Muscle of back (tissue), 11 donors: ENCODE measurements around the gene NEURL1B. TPM values are rescaled to one million over a fixed set of nuclear protein-coding genes. Genes with fewer than 3 reads are reported as not detected.

Experiments
- DNase-seq, 3 donors: peaks; one replicate each; pipeline versions ENCODE4 v3.0.0 to v3.0.0-alpha.2; 2013
- polyA plus RNA-seq, 10 donors: library from polyadenylated mRNA; unstranded; fragments of 120-200 nt; gene quantifications; one replicate each; pipeline ENCODE4 v1.2.1, GENCODE V29; 2013; ENCODE audit not compliant: insufficient read length in 10 of 10

NEURL1B gene
- polyA plus RNA-seq, 10 donors: 27.5 to 48.7 (median 36.9) TPM

DNA sequence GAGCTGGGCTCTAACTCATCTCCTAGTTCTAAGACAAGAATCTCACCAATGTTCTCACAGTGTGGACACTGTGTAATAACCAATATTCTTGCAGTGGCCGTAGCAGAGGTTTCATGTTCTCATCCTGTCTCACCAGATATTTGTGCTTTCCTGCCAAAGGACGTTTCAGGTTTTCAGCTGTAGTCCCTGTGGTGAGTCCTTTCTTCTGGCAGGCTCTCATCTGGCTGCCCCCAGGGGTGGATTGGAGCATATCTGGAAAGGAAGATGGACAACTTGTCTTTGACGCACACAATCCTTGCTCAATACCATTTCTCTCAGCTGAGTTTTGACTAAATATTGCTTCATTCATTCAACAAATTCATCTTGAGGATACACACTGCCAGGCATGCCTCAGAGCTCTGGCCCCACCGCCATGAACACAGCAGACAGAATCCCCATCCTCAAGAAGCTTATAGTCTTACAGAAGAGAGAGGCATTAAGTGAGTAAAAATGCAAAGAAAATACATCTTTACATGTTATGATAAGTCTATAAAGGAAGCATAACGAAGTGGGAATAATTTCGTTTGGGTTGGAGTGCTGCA lies 33.8 kb upstream of the NEURL1B start:
- no peak for DNase-seq

DNA sequence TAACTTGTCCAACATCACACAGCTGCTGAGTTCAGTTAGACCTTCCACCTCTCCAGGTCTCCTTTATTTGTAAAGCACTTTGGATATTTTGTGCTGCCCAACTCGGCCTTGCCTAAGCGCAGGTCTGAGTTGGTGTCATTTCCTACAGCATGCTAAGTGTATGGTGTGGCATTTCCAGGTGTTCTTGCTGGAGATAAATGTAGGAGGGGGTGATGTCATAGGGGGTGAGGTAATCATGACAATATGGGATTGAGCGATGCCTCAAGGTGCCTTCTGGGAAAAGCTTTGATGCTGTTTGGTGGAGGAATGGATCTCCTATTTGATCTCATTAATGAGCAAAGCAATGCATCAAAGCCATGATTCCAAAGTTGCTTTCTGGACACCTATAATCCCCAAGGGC lies 32.3 kb upstream of the NEURL1B start:
- DNase-seq: no peak

DNA sequence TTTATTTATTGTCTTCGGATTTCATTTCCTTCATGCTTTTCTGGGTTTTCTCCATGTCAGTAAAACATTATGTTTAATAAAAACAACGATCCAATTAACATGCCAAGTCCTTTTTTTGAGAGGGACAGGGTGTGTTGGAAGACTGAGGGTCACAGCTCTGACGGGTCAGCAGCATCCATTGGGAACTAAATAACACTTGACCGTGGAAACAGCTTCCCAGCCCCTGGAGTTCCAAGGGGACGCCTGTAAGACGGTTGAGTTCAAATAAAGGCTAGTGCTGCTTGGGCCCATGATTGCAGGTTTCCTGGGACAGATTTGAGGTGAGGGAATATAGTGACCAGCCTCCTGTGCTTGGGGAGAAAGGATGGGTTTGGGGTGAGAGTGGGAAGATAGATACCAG lies 30.4 kb upstream of the NEURL1B start:
- DNase-seq: no peak

DNA sequence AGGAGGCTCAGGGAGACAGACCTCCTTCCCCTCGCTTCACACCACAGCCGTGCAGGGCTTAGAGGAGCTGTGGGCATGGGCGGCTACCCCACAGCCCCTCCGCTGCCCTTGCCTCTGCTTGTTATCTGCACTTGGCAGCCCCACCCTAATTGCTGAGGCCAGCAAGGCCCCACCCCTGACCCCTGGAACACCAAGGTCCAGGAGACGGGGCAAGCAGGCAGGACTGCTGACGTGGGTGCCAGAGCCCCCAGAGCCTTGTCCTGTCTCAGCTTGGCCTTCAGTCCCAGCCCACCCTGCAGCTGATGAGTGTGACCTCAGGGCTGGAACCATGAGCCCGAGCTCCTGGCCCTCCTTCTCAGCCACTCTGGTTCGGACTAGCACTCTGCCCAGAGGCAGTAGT lies 29.1 kb upstream of the NEURL1B start:
- DNase-seq: no peak

DNA sequence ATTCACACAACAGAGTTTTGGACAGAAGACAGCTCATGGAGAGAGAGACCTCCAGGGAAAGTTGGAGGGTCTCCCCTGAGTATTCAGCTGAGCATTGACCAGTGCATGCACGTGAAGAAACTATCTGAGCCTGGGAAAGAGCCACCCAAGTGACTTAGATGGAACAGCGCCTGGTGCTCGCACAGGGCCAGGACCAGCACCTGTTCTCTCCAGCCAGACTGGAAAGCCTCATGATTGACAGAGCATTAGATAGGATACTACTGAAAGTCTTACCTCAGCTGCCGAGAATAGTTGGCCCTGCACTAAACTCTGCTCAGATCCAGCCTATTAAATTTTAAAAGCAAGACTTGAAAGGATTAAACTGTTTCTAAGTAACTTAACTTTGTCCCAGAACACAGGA lies 28.3 kb upstream of the NEURL1B start:
- peak in 2 of 3 donors; percentile 35 to 49 for DNase-seq

DNA sequence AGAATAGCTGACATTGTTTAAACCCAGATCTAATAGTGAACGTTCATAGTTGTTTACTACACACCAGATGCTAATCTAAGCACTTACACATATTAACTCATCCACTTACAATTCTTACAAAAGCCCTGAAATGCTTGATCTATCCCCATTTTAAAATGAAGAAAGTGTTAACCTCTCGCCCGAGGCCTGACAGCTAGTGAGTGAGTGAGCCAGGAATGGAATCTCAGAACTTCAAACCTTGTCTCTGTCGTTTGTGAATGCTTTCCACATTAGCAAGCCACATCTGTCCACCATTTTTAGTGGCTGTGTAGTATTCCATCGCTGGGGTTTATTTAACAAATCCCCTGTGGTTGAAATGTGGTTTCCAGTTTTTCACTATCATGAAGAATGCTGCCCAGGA lies 24.9 kb upstream of the NEURL1B start:
- no peak for DNase-seq

DNA sequence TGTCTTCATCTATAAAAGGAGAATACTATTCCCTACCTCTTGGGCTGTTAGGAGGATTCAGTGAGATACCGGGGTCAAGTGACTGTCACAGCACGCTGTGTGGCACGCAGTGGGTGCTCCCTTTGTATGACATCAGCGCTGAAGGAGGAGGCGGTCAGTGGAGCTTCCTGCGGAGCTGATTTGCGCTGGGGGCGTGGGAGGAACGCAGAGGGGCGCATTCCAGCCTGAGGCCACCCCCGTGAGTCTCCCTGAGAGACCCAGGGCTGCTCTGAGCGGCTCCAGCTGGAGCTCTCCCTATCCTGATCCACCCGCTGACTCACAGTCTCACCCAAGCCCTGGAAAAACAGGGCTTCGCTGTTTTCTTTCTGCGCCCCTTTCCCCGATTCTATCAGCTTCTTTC lies 24.3 kb upstream of the NEURL1B start:
- peak in 1 of 3 donors; percentile 59 for DNase-seq

DNA sequence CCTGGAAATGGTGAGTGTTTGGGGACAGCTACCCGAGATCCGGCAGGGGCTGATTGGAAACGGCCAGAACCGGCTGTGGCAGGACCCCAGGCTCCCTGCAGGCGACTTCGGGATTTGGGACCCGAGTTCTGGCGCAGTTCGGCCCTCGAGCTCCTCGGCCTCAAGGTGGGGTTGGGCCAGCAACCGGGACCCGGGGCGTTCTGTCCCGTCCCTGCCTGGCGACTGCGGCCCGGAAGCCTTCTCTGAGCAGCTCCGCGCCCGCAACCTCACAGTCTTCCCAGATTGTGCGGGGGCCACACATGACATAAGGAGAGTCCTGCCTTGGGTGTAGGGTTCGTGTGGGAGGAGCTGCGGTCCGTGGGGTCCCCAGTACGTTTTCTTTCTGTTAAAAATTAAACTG lies 23.2 kb upstream of the NEURL1B start:
- DNase-seq: no peak

DNA sequence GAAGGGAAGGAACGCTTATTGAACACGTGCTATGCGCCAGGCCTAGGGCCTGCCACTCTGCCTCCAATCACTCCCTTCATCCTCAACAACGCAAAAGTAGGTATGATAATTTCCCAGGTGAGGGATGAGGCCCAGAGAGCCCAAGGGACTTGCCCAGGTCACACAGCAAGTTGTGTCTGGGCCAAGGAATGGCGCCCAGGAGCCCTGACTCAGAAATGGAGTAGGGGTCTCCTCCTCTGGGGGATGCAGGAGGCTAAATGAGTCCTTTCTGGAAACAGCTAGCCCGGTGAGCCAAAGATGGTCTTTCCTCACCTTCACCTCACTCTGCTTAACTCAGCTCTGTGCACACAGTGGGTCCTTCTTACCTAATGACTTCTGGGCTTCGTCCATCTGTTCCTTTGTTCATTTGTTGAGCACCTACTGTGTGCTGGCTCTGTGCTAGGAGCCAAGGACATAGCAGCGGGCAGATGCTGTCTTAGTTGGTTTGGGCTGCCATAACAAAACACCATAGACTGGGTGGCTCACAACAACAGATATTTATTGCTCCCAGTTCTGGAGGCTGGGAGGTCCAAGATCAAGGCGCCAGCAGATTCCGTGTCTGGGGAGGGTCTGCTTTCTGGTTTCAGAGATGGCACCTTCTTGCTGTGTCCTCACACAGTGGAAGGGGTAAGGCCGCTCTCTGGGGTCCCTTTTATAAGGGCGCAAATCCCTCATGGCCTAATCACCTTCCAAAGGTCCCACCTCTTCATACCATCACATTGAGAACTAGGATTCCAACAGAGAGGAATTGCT lies 22.3 kb upstream of the NEURL1B start:
- DNase-seq: no peak

DNA sequence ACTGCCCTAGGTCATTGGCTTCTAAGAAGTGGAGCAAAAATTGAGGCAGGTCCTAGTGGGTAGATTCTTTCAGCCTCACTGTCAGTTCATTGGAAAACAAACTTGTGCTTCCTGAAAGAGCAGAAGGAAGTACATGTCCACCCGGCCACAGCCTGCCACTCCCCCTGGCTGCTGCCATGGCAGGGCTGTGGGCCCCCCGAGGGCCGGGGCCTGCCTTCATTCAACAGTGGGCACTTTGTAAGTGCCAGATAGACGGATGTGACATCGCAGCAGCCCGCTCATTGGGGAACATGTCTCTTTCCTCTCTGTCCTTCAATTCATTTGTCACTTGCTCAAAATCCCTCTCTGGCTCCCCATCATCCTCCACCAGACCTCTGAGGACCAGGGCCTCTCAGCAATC lies 20.6 kb upstream of the NEURL1B start:
- DNase-seq: no peak

DNA sequence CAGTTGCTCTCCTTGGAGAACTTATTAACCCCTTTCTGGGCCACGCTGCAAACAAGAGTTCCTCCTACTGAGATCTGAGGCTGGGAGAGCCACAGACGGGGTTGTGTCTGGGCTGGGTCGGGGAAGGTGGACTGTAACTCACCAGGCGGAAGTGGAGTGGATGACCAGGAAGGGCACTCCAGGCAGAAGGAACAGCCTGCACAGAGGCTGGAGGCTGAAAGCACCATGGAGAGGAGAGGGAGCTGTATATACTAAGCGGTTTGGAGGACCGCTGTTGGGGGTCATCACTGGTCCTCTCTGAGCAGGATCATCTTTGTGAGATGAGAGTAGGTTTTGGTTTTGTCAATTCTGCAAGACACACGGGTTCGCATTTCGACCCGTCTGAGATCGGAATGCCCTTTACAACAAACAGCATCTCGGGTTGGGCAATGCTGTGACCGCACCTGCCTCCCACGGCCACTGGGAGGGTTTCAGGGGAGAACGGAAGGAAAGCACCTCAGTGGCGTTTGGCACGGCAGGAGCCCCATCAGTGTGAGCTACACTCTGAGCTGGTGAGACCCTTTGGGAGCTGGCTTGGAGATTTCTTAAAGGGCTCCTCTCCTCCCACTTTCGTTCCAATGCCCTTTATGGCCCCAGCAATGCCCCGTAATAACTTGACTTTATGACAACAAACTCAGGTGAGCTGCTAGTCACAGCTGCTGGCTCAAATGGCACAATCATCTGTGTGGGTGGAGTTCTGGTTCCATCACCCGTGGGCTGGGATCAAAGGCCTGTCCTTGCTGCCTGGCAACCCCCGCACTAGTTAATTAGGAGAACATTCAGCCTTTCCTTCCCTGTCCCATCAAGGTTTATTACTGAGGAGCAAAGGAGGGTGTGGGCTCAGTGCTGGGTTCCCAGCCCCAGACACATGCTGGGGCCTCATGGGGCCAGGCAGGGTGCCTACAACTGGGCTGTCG lies 18.7 kb upstream of the NEURL1B start:
- DNase-seq: no peak

DNA sequence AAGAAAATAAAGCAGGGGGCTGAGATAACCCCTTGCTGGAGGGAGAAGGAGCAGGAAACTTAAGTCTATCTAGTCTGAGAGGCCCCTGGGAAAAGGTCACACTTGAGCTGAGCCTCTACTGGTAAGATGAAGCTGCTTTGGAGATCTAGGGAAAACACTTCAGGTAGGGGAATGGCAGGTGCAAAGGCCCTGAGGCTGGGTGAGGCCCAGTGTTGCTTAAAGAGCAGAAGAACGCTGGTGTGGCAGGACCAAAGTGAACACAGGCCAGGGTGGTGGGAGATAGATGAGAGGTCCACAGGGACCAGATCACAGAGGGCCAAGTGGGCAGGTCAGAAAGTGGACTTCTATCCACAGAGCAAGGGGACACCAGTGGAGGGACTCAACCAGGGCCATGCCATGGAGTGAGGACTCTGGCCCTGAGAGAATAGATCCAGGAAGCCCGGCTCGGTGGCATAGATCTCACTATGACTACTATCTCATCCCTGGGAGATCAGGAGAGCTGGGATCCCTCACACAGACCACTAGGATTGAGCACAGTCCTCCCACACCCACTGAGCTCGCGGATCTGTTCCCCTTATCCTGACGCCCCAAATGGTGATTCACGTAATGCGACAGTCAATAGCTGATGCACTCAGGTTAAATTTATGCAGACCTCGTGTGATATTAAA lies 17.6 kb upstream of the NEURL1B start:
- DNase-seq: no peak

DNA sequence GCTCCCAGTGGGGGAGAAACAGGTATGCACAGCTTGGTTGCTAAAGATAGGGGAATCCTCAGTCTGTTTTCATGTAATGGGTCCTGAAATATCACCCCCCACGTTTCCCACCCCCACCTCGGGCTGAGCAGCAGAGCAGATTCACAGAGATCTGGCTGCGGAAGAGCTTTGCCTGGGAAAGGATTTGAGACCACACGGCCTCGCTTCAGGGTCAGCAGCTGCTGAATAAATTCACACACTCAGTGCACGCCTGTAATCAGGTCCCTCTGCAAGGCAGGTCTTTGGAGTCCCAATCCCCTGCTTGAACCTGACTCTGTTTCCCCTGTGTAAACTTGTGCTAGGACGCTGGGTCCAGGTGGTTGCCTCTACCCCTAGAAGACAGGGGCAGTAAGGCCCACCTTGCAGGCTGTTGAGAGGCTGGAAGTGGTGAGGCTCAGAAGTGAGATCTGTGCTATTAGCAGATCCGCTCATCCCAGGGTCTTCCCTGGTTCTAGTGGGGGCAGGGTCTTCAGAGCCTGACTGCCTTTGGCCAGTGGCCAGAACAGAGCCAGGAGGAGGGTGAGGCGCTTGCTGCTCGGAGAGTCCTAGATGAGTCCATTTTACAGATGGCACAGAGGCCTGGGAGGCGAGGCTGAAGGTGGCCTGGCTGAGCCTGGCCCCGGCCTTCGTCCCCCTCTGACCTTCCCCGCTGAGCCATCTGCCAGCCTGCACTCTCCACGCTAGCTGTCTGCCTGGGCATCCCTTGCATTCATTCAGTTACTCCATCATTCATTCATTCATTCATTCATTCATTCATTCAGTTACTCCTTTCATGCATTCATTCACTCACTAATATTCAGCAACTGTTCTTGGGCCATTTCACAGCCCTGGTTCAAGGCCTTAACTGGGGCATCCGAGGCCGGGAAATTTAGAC lies 16.7 kb upstream of the NEURL1B start:
- DNase-seq: no peak

DNA sequence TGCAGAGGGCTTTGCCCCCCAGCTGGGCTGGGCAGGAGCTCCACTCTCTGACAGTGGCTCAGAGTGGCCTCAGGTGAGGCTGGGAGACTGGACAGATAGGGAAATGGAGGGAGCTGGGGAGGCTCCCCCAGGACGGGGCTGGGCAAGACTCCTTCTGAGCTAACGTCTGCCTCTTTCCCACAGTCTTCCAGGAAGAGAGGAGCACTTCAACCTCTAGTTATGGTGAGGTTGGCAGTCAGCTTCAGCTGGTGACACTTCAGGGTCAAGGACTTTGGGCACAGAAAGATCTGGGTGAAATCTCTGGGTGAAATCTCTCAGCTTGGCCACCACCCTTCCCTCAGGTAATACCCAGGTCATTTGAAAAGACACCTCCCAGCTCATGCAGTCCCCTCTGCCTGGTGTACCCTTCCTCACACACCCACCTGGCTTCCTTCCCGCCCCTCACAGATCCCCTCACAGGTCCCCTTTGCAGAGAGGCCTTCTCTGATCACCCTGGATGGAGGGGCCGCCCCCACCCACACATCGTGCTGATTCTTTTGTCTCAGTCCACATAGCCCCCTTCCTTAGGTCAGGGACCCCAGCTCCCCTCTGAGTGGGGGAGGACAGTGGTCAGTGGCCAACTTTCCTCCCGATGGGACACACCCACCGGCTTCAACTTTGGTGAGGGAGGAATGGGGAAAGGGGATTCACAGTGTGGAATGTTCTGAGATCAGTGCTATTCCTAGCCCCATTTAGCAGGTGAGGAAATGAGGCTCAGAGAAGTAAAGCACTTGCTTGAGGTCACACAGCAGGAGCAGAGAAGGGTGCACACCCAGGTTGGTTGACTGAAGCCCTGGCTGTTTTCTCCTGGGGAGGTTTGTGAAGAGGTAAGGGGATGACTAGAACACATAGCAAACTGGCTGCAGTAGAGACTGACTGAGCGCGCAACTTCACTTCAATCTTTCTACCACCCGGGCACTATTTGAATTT lies 15.8 kb upstream of the NEURL1B start:
- no peak for DNase-seq

DNA sequence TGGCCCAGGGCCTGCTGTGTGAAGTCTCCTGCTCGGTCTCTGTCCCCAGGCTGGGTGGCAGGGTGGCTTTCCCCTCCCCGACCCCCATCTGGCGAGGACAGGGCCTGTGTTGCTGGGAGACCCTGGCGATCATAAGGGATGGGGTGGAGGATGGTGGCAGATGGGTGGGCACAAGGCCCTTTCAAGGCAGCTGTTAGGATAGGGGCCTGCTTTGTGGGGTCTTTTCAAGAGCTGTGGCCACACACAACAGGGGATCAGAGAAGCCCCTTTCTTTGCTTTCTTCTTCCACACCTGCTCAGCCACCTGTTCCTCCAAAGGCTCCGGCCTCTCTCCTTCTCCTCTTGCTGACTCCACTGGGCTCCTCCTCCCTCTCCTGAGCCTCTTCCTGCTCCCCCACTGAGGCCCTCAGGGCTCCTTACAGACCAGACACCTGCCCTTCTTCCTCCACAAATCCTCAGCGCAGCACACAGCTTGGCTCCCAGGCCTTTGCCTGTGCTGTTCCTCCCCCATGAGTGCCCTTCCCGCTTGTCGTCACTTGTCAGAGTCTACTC lies 15.0 kb upstream of the NEURL1B start:
- DNase-seq: no peak

DNA sequence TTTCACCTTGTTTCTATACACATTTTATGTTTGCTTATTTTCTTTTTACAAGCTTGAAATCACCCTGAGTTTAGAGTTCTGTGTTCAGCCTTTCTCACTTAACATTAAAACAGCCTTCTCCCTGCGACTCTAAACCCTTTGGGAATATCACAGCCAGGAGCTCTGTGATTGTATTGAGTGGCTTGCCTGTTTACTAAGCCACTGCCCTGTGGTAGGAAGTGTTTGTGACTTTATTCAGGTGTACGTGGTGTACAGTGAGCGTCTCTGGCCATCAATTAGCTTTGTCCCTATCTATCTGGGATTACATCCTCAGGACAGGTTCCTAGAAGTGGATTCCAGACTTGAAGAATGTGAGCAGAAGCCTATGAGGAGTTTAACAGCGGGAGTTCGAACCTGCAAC lies 11.0 kb upstream of the NEURL1B start:
- no peak for DNase-seq

DNA sequence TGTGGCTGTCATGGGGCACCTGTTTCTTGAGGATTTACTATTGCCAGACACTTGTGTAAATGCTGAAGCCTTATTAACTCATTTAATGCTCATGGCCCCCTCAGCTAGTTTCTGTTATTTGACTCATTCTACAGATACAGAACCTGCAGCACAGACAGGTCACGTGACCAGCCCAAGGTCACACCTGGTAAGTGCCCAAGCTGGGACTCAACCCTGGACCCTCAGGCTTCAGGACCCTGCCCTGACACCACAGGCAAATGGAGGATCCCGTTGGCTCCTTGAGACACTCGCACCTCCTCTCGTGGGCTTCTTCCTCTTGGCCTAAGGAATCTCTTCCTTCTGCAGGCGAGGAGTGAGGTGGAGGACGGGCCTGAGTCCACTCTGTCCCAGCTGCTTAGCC lies 10.6 kb upstream of the NEURL1B start:
- no peak for DNase-seq

DNA sequence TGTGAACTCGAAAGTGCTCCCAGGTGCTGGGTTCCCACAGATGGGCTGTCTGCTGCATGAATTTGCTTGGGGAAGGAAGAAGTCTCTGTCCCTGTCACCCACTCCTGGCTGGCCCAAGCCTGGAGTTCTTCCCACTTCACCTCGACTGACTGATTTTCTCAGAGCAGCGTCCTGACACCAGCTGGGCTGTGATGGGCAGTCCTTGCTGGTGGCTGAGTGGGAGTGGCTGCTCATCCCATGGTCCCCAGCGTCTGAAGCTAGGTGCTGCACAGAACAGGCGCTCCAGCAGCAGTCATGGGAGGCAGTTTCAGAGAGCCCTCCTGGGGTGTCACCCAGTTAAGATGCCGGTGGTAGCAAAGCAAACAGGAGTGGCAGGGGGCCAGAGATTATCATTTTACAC lies 10.1 kb upstream of the NEURL1B start:
- DNase-seq: no peak

DNA sequence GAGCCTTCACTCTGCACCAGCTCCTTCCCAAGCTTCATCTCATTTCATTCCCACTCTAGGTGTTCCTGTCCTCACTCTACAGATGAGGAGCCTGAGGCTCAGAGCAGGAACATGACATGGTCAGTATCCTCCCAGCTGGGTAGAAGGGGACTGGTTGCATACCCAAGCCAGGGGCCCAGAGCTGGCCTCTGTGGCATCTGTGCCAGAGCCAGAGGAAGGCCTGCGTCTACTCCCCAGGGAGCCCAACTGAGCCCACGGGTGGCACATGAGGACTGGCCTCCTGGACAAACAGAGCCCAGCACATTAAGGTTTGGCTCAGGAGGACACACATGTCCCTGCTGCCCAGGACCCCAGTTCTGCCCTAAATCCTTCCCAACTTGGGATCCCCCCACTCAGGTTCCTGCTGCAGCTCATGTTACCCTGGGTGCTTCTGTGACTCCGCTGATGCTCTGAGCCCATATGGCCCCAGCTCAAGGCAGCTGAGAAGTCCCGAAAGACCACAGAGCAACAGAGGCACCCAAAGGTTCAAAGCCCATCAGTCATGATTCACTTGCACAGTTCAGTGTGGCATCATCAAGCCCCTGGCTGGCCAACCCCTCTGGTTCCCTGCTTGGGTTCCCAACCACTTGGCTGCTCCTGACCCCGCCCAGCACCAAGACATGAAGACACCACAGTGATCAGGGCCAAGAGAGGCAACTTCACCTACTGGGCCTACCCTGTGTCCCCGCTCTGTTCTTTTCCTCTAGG lies 8.5 kb upstream of the NEURL1B start:
- no peak for DNase-seq
